SIG-M5 treated with dmso at 0.1 percent for 504 hours (cell line): ENCODE results near the gene KLHL30.

Experiments used
- DNase-seq: peaks from one replicate; lab custom pipeline; 2025; ENCODE audit not compliant: unreplicated experiment; lab: John Stamatoyannopoulos, UW

Gene KLHL30

GRCh38 chr2:238130111-238130695, 8.3 kb upstream of the KLHL30 start:
- DNase-seq = no peak

DNA sequence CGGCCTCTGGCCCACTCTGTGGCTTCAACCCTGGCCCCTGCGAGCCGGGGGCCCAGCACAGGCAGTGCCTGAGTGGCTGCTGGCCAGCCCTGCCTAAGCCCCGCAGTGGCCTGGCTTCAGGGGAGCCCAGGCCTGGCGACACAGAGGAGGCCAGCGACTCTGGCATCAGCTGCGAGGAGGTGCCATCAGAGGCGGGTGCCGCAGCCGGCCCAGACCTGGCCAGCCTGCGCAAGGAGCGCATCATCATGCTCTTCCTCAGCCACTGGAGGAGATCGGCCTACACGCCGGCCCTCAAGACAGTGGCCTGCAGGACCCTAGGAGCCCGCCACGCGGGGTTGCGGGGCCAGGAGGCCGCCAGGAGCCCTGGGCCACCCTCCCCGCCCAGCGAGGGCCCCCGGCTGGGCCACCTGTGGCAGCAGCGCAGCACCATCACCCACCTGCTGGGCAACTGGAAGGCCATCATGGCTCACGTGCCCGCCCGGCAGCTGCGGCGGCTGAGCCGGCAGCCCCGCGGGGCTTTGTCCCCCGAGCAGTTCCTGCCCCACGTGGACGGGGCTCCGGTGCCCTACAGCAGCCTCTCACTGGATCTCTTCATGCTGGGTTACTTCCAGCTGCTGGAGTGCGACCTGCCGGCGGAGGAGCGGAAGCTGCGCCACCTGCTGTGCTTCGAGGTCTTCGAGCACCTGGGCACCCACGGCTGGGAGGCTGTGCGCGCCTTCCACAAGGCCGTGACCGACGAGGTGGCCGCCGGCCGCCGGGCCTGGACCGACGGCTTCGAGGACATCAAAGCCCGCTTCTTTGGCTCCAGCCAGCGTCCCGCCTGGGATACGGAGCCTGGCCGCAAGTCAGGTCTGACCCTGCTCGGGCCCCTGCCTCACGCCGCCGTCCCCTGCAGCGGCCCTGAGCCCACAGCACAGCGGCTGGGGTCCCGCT, 7.5 kb upstream of the KLHL30 start:
- DNase-seq = no peak

DNA sequence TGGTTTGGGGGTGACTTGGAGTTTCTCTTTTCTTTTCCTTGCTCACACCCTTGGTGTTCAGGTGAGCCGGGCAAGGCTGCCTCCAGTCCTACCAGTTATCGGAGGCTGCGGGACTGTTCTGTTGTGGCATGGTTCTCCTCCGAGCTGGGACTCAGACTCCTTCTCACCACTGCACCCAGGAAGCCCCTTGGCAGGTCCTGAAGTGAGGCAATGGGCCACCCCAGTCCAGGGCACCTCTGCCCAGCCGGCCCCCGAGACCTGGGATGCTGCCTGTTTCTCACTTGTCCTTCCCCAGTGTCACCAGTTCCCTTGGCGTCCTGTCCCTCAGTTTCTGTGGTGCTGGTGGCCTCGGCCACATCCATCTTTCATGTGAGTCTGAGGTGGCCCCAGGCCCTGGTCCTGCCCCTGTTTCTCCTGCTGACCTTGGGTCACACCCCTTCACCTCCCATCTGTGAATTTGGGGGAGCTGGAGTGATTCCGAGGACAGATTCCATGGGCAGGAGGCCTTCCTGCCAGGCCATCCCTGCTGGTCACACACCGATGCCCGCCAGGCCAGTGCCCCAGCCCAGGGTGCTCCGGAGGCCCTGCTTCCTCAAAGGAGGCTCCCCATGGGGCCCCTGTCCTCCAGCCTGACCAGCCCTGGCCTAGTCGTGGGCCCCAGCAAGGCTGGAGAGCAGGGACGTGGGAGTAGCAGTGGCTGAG, 6.6 kb upstream of the KLHL30 start:
- DNase-seq = no peak

DNA sequence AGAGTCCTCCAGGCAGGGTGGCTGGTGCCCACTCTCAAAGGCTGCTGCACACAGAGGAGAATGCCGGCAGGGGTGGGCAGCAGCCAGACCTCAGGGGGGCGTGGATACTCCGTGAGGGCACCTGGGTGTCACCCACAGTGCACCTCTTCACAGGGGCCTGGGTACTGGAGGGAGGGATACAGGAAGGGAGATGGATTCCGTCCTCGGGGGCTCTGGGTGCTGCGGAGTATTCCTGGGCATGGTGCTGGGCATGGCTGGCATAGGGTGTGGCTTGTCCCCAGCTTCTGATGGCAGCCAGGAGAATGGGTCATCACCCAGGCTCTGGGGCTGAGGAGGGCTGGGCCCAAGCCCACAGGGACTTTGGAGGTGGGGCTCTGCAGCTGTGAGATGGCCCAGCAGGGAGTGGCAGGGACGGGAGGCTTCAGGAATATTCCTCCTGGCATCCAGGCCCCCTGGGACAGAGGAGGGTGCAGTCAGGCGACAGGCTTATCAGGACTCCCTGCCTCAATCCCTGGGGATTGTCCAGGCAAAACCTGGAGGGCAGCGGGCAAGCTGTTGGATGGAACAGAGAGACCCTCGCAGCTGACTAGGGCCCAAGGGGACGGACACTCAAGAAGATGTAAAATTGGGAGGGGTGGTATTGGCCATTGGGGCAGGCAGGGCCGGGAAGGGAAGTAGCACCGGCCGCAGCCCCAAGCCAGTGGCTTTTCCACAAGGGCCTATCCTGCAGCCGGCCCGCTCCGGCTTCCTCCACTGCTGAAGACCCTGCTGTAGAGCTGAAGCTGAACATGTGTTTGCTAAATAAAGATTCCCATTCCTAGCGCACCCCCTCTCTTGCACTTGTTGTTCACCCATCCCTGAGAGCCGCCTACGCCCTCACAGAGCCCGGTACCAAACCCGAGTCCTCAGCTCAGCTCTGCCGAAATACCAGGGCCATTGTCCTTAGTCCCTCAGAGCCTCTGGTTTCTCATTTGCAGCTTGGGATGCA, 5.7 kb upstream of the KLHL30 start:
- no peak for DNase-seq

DNA sequence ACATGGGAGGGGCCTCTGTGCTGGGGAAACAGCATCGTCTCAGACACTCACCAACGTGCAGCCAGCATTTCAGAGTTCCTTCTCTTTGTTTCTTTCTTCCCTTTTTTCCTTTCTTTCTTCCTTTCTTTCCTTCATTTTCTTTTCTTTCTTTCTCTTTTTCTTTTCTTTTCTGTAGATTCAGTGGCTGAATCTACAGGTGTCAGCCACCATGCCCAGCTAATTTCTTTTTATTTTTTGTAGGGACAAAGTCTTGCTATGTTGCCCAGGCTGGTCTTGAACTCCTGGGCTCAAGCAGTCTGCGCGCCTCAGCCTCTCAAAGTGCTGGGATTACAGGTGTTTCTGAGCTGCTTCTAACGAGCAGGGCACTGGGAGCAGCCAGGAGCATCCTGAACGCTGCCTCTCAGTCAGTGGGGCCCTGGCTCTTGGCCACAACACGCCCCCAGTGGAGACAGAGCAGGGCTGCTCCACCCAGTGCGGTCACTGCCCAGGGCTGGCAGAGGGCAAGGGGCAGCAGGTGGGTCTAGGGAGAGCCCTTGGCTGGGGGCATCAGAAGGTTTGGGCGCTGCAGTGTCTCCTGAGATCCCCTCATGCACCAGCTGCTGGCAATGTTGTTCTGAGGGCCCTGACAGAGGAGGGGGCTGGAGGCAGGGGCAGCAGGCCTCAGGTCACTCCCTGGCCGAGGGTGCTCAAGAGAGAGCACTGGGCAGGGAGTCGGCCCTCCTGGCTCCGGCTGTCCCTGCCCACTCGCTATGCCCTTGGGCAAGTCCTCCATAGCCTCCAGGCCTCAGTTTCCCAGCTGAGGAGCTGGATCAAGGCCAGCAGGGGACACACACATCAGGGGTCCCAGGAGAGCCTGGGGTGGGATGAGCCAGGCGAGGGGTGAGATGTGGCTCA, 4.7 kb upstream of the KLHL30 start:
- DNase-seq = no peak

DNA sequence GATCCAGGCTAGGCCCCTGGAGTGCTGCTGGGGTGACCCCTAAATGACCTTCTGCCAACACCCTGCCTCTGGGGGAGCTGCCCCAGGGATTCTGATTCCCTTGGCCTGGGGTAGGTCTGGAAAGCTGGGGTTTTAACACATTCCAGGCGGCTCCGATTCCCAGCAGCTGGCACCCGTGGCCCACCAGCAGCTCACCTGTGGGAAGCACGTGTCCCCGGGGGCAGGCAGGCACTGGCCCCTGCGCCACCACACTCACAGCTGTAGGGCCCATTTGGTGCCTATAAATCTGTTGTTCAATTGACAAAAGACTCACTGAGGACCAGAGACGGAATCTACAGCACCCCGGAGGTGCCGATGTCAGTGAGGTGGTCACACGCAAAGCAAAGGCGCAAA, 4.1 kb upstream of the KLHL30 start:
- no peak for DNase-seq

- DNase-seq = no peak
Measured at GRCh38 chr2:238135601-238136150, 2.8 kb upstream of the KLHL30 start.

DNA sequence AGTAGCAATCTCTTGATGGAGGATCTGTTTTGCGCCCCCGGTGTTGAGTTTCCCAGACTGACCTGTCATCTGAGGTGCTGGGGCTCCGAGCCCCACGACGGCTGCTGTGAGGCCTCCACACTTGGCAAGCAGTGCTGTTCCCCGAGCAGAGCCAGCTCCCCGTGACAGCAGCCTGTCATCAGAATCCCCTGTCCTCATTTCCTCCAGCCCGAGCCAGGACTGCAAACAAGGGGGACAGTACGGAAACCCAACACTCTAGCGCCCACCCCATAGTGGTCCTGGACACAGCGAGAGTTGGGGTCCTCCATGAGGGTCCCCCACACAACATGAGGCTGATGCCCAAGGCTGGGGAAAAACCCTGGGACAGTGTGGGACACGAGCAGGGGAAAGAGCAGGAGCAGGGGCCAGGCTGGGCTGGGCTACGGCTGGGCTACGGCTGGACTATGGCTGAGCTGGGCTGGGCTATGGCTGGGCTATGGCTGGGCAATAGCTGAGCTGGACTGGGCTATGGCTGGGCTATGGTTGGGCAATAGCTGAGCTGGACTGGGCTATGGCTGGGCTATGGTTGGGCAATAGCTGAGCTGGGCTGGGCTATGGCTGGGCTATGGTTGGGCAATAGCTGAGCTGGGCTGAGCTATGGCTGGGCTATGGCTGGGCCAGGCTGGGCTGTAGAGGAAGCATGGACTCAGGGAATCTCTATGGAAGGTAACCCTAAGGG, 1.5 kb upstream of the KLHL30 start:
- DNase-seq = no peak

GRCh38 chr2:238137885-238138284, 583 bp upstream of the KLHL30 start:
- DNase-seq = no peak

GRCh38 chr2:238139196-238140039, 950 bp downstream of the KLHL30 start:
- no peak for DNase-seq

DNA sequence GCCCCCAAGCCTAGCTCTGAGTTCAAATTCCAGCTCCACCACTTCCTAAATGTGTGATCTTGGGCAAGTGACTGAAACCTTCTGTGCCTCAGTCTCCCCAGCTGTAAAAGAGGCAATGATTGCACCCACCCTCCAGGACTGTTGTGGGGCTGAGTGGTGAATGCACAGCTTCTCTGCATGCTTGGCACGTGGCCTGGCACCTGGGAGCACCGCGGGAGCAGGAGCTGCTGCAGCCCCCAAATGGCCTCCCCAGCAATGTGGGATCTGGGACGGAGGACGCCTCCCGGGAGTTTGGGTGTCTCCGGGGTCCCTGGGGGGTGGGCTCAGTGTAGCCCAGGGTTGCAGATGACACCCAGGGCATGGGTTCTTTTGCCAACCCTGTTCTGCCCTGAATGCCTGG, 1.6 kb downstream of the KLHL30 start:
- DNase-seq = no peak

DNA sequence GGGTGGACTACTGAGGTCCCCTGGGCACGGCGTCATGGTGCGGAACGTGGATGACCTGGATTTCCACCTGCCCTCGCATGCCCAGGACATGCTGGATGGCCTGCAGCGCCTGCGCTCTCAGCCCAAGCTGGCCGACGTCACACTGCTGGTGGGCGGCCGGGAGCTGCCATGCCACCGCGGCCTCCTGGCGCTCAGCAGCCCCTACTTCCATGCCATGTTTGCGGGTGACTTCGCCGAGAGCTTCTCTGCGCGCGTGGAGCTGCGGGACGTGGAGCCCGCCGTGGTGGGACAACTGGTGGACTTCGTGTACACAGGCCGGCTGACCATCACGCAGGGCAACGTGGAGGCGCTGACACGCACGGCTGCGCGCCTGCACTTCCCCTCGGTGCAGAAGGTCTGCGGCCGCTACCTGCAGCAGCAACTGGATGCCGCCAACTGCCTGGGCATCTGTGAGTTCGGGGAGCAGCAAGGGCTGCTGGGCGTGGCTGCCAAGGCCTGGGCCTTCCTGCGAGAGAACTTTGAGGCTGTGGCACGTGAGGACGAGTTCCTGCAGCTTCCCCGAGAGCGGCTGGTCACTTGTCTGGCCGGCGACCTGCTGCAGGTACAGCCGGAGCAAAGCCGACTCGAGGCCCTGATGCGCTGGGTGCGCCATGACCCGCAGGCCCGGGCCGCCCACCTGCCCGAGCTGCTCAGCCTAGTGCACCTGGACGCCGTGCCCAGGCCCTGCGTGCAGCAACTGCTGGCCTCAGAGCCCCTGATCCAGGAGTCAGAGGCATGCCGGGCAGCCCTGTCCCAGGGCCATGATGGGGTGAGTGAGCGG, 2.5 kb downstream of the KLHL30 start:
- DNase-seq = no peak

DNA sequence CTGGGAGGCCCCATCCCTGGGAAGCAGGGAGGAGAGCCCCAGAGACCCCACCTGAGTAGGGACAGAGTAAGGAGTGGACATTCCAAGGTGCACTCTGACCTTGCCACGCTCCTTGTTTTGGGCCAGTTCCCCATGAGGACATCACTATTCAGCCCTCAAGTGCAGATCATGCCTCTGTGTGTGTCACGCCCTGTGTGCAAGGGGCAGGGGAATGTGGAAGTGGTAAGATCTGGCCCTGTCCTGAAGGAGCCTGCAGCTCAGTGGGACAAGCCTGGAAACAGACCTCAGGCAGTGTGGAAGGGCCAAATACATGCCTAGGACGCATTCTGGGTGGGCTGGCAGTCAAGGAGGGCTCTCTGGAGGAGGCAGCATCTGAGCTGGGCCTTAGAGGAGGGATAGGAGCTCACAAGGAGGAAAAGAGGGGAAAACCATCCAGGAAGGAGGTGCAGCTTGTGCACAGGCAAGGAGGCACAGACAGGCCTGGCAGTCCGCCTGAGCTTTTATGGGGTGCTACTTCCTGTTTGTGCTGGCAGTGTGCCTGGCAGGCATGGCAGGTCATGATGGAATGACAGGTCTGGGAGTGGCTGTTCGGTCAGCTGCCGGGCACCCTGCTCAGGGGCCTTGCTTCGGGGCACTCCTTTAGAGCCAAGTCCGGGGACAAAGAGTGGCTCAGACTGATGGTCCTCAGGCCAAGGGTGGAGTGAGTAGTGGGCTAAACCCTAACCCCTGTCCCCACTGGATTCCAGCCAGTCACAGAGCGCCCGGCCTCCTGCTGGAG, 3.3 kb downstream of the KLHL30 start:
- peak; percentile 55 for DNase-seq

GRCh38 chr2:238142382-238143205, 4.1 kb downstream of the KLHL30 start:
- no peak for DNase-seq

GRCh38 chr2:238143239-238143951, 4.9 kb downstream of the KLHL30 start:
- DNase-seq = no peak
